ENCODE measurements around the gene DAB2IP.
A peak's percentile ranks its signal among the peaks of the same experiment; 100 is the strongest.
"Not testable (repeated sequence)": the region's sequence is repeated elsewhere in the genome, so short reads cannot be mapped to it uniquely, and the experiment has no call there.

The DAB2IP gene

DNA sequence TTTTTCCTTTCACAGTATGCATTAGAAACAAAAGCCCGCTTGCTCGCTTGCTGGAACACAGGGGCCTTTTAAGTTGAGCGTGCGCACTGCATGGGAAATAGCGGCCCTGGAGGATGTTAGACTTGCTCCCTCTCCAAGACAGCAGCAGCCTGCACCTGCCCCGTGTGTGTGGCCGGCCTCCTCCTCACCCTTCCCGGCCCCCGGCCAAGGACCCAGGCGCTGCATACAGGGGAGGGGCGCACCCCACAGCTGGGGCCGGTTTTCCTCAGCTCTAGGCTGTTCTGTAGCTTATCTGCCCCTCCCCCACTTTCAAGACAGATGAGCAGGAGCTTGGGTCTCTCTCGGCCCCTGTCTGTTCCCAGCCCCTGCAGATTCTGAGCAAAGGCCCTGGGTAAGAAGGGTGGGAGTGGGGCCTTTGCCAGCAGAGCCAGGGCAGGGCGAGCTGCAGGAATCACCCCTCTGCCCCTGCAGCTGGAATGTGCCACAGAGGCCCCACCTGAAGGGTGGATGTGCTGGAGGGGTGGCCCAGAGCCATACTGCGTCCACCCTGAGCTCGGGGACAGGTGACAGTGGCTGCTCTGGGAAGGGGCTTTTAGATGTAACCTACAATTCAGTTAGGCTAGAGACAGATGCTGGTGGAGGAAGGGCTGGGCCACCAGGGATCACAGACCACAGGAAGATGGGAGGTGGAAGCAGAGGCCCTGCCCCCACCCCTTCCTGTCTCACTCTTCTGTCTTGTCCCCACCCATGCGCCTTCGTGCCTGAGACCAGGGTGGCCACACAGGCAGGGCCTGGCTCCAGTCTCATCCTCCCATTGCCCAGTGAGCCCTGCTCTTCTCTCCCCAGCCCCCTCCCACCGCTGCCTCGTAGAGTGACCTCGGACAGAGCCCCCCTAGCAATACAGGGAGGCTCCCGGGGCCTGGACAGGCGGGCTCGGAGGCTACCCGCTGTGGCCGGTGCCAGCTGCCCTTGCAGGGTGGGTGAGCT lies 132.4 kb downstream of the DAB2IP start:
- peaks cover 27% of the 10 kb centered on the region for H3K36me3 ChIP-seq (ENCODE audit: insufficient read depth, low read length)
- WGBS, result 68% methylated on average over 26 of the region's 26 CpGs
- no peak overlapping the region for H3K4me3 ChIP-seq (ENCODE audit: low read length)
- no peaks in the 10 kb centered on the region for H3K9me3 ChIP-seq (ENCODE audit: insufficient read depth, low read depth, low read length)
- peak overlapping the region; percentile 52; the same call in 1 of the 2 replicates for H3K27ac ChIP-seq (ENCODE audit: low read depth, low read length)
- no peaks in the 10 kb centered on the region for H3K27me3 ChIP-seq (ENCODE audit: insufficient read depth, low read length)
- 0 out of 2 replicates have a peak overlapping the region, but pooled peaks have one; percentile 16 for H3K9ac ChIP-seq (ENCODE audit: low read depth, low read length)
- peaks cover 21% of the 10 kb centered on the region for H3K4me1 ChIP-seq (ENCODE audit: insufficient read depth, low read length)

DNA sequence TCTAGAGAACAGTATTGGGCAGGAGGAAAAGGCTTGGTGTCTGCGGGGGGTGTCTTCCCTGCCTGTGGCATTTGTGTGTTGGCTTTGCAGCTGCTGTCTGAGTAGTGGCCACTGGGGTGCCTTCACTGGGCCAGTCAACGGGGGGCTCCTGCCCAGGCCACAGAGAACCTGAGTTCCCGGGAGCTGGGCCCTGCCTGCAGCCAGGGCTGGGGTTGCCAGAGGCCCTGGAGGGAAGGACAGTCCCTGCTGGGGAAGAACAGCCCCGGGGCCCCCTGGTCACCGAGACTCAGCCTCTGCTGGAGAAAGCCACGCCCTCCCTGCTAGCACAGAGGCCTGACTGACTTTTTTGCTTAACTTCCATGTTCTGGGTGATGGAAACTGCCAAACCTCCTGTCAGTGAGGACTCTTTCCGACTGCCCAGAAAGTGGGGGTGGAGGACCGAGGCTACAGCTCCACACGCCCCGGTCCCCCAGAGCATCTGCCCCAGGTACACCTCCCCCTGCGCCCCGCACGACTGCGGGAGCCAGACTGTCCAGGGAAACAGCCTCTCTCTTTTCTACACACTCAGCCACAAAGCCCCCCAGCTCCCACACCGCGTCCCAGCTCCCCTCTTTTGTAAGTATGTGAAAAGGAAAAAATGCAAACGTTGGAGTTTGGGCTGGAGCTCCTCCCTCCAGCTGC lies 133.4 kb downstream of the DAB2IP start:
- H3K4me3 ChIP-seq (ENCODE audit: low read length), result no peak overlapping the region
- H3K4me1 ChIP-seq (ENCODE audit: insufficient read depth, low read length), result peaks cover 21% of the 10 kb centered on the region
- no peaks in the 10 kb centered on the region for H3K27me3 ChIP-seq (ENCODE audit: insufficient read depth, low read length)
- H3K9ac ChIP-seq (ENCODE audit: low read depth, low read length), result no peak overlapping the region
- H3K9me3 ChIP-seq (ENCODE audit: insufficient read depth, low read depth, low read length), result no peaks in the 10 kb centered on the region
- whole genome bisulfite sequencing, result 76% methylated on average over 17 of the region's 17 CpGs
- no peak overlapping the region for H3K27ac ChIP-seq (ENCODE audit: low read depth, low read length)
- H3K36me3 ChIP-seq (ENCODE audit: insufficient read depth, low read length), result peaks cover 26% of the 10 kb centered on the region

DNA sequence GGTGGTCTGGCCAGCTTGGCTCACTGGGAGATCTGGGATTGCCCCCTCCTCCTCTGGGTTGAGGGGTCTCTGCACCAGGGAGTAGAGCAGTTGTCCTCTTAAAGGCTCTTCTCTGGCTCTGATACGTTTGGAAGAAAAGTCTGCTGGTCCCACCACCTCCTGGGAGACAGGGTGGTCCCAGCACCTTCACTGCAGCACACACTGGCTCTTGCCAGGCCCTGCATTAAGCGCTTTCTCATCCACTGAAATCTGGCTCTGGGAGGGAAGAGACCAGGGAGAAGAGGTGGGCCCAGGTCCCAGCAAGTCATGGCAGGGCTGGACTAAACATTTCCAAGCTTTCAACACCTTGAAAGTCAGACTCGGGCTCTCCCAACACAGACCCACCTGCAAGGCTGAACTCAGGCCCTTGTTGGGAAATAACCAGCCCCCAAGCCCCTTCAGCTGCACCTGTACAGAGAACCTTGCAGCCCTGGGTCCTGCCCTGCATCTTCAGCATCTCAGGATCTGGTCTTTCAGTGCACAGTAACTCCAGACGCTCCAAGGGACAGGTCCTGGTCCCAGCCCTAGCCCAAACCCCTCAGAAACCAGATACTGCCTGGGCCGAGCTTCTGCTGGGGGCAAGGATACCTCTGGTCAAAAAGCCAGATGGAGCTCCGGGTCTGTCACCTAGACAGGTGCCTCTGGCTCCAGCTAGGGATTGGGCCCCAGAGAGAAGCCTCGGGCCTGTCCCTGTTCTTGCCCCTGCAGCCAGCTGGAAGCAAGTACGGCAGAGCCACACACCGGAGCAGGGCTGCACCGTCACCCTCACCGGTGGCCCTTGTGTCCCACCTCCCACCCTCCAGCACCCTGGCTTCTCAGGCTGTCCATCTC lies 134.5 kb downstream of the DAB2IP start:
- no peak overlapping the region for H3K4me3 ChIP-seq (ENCODE audit: low read length)
- H3K27ac ChIP-seq (ENCODE audit: low read depth, low read length), result no peak overlapping the region
- H3K4me1 ChIP-seq (ENCODE audit: insufficient read depth, low read length), result peaks cover 21% of the 10 kb centered on the region
- WGBS, result 91% methylated on average over 11 of the region's 11 CpGs
- no peaks in the 10 kb centered on the region for H3K9me3 ChIP-seq (ENCODE audit: insufficient read depth, low read depth, low read length)
- H3K9ac ChIP-seq (ENCODE audit: low read depth, low read length), result no peak overlapping the region
- H3K27me3 ChIP-seq (ENCODE audit: insufficient read depth, low read length), result no peaks in the 10 kb centered on the region
- peaks cover 24% of the 10 kb centered on the region for H3K36me3 ChIP-seq (ENCODE audit: insufficient read depth, low read length)

DNA sequence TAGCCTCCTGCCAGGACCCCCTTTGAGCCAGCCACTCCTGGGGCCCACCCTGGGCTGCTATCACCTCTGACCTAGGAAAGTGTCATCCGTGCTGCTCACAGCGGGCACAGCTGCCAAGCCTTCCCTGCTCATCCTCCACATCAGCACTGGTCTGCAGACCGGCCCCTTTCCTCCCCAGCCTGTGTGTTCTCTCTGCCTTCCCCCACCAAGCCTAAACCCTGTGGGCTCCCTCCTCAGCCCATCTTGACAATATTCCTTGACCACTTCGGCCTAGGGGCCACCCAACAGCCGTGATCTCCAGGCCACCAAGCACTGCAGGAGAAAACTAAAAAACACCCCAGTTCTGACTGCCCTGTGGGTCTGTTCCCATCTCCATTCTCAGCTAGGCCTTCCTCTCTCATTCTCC lies 135.1 kb downstream of the DAB2IP start:
- Histone ChIP-seq H3K4me1 (ENCODE audit: insufficient read depth, low read length) (peaks cover 21% of the 10 kb centered on the region), H3K27me3 (ENCODE audit: insufficient read depth, low read length) (no peaks in the 10 kb centered on the region), H3K36me3 (ENCODE audit: insufficient read depth, low read length) (peaks cover 19% of the 10 kb centered on the region), H3K27ac (ENCODE audit: low read depth, low read length) (no peak overlapping the region), H3K9me3 (ENCODE audit: insufficient read depth, low read depth, low read length) (no peaks in the 10 kb centered on the region), H3K9ac (ENCODE audit: low read depth, low read length) (no peak overlapping the region), H3K4me3 (ENCODE audit: low read length) (no peak overlapping the region)
- WGBS, result 94% methylated on average over 5 of the region's 5 CpGs

DNA sequence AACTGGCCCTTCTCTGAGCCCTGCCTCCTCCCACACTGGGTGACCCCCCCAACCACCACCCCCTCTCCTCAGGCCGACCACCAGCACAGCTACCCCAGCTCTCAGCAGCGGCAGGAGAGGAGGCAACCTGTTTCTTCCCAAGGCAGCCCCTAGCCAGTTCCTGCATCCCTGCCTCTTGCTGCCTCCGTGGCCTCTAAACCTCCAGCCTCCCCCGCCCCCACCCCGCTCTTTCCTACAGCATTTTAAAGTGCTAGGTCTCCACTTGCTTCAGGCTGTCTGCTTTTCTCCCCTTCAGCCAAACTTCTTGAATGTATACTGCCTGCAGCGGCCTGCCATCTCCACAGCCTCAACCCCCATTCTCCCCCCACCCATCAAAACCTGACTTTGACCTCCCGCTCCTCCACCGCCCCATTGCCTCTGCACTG lies 135.6 kb downstream of the DAB2IP start:
- peaks cover 21% of the 10 kb centered on the region for H3K4me1 ChIP-seq (ENCODE audit: insufficient read depth, low read length)
- peaks cover 14% of the 10 kb centered on the region for H3K36me3 ChIP-seq (ENCODE audit: insufficient read depth, low read length)
- H3K27ac ChIP-seq (ENCODE audit: low read depth, low read length), result no peak overlapping the region
- H3K9me3 ChIP-seq (ENCODE audit: insufficient read depth, low read depth, low read length), result no peaks in the 10 kb centered on the region
- H3K27me3 ChIP-seq (ENCODE audit: insufficient read depth, low read length), result no peaks in the 10 kb centered on the region
- H3K4me3 ChIP-seq (ENCODE audit: low read length), result no peak overlapping the region
- WGBS, result 81% methylated on average over 8 of the region's 8 CpGs
- H3K9ac ChIP-seq (ENCODE audit: low read depth, low read length), result no peak overlapping the region

DNA sequence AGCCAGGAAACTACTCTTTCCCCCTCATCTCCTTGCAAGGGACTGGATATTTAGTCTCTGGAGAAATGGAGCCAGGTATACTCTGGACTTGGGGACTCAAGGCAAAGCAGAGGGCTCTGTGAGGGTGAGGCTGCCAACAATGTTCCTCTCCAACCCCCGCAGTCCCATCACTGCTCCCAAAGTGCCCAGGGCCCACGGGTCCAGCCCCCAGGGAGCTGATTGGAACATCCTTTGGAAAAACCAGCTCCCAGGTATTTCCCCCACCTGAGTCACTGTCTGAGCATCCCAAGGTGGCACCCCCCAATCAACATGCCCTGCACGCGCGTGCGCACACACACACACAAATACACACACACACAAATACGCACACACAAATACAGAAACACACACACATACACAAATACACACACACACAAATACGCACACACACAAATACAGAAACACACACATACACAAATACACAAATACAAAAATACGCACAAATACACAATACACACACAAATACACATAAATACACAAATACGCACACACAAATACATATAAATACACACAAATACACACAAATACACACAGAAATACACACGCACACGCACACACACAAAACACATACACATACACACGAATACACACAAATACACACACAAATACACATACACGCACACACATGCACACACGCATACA lies 137.4 kb downstream of the DAB2IP start:
- Histone ChIP-seq H3K9ac (ENCODE audit: low read depth, low read length) (no peak overlapping the region), H3K4me3 (ENCODE audit: low read length) (no peak overlapping the region), H3K27ac (ENCODE audit: low read depth, low read length) (no peak overlapping the region), H3K9me3 (ENCODE audit: insufficient read depth, low read depth, low read length) (no peaks in the 10 kb centered on the region), H3K36me3 (ENCODE audit: insufficient read depth, low read length) (0 out of 2 replicates have a peak, but pooled peaks cover 4% of the 10 kb centered on the region), H3K27me3 (ENCODE audit: insufficient read depth, low read length) (no peaks in the 10 kb centered on the region), H3K4me1 (ENCODE audit: insufficient read depth, low read length) (peaks cover 14% of the 10 kb centered on the region)
- 89% methylated on average over 15 of the region's 15 CpGs for WGBS

DNA sequence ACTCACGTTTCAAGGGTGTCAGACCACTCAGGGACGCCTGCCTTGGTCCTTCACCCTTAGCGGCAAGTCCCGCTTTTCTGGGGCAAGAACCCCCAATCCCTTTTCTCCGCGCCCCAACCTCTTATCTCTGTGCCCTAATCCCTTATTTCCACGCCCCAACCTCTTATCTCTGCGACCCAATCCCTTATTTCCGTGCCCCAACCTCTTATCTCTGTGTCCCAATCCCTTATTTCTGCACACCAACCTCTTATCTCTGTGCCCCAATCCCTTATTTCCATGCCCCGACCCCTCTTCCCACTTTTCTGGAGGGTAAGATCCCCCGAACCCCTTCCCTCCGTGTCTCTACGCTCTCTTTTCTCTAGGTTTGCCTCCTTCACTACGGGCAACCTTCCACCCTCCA lies 139.4 kb downstream of the DAB2IP start:
- no peak overlapping the region for H3K4me3 ChIP-seq (ENCODE audit: low read length)
- no peak overlapping the region for H3K27ac ChIP-seq (ENCODE audit: low read depth, low read length)
- no peak overlapping the region for H3K9ac ChIP-seq (ENCODE audit: low read depth, low read length)
- WGBS, result 93% methylated on average over 14 of the region's 14 CpGs
- H3K9me3 ChIP-seq (ENCODE audit: insufficient read depth, low read depth, low read length), result no peaks in the 10 kb centered on the region
- H3K27me3 ChIP-seq (ENCODE audit: insufficient read depth, low read length), result no peaks in the 10 kb centered on the region
- H3K36me3 ChIP-seq (ENCODE audit: insufficient read depth, low read length), result no peaks in the 10 kb centered on the region
- no peaks in the 10 kb centered on the region for H3K4me1 ChIP-seq (ENCODE audit: insufficient read depth, low read length)

DNA sequence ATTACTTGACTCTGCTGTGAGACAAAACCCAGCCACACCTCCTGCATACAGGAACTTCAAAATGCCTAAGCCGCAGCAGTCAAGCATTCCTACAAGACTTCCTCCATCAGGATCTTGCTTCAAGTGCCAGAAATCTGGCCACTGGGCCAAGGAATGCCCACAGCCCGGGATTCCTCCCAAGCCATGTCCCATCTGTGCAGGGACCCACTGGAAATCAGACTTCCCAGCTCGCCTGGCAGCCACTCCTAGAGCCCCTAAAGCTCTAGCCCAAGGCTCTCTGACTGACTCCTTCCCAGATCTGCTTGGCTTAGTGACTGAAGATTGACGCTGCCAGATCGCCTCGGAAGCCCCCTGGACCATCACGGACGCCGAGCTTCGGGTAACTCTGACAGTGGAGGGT lies 141.0 kb downstream of the DAB2IP start:
- not testable (repeated sequence) for H3K9me3 ChIP-seq (ENCODE audit: insufficient read depth, low read depth, low read length); H3K9ac ChIP-seq (ENCODE audit: low read depth, low read length); H3K27ac ChIP-seq (ENCODE audit: low read depth, low read length); H3K36me3 ChIP-seq (ENCODE audit: insufficient read depth, low read length); H3K27me3 ChIP-seq (ENCODE audit: insufficient read depth, low read length); H3K4me3 ChIP-seq (ENCODE audit: low read length); H3K4me1 ChIP-seq (ENCODE audit: insufficient read depth, low read length)
- WGBS, result 92% methylated on average over 10 of the region's 10 CpGs

DNA sequence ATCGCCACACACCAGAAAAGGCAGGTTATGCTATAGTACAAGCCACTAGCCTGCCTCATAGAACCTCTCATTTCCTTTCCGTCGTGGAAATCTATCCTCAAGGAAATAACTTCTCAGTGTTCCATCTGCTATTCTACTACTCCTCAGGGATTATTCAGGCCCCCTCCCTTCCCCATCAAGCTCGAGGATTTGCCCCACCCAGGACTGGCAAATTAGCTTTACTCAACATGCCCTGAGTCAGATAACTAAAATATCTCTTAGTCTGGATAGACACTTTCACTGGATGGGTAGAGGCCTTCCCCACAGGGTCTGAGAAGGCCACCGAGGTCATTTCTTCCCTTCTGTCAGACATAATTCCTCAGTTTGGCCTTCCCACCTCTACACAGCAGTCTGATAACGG lies 142.9 kb downstream of the DAB2IP start:
- 89% methylated on average over 6 of the region's 6 CpGs for WGBS
- not testable (repeated sequence) for H3K9ac ChIP-seq (ENCODE audit: low read depth, low read length)

DNA sequence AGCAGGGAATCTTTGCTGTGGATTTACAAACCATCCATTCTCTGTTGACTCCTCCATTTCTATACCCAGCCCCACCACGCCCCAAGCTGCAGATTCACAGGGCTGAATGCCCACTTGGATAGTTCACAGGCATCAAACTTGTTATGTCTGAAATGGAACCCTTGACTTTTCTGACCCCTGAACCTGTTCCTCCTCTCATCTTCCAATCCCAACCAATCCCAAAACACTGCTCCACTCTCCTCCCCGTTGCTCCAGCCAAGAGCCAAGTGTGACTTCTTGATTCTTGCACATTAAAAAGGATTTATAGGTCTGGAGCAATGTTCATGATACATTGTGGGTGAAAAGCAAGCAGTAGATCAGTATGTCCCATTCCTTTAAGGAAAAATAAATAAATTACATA lies 145.6 kb downstream of the DAB2IP start:
- Histone ChIP-seq H3K36me3 (ENCODE audit: insufficient read depth, low read length) (no peaks in the 10 kb centered on the region), H3K27ac (ENCODE audit: low read depth, low read length) (no peak overlapping the region), H3K9ac (ENCODE audit: low read depth, low read length) (no peak overlapping the region), H3K9me3 (ENCODE audit: insufficient read depth, low read depth, low read length) (no peaks in the 10 kb centered on the region), H3K4me3 (ENCODE audit: low read length) (no peak overlapping the region), H3K4me1 (ENCODE audit: insufficient read depth, low read length) (peaks cover 7% of the 10 kb centered on the region; the same call in 1 of the 2 replicates), H3K27me3 (ENCODE audit: insufficient read depth, low read length) (no peaks in the 10 kb centered on the region)
- WGBS, result 69% methylated on average over 2 of the region's 2 CpGs

More for the DNA sequence above, 142.9 kb downstream of the DAB2IP start:
- not testable (repeated sequence) for H3K4me3 ChIP-seq (ENCODE audit: low read length); H3K36me3 ChIP-seq (ENCODE audit: insufficient read depth, low read length); H3K27ac ChIP-seq (ENCODE audit: low read depth, low read length); H3K27me3 ChIP-seq (ENCODE audit: insufficient read depth, low read length); H3K9me3 ChIP-seq (ENCODE audit: insufficient read depth, low read depth, low read length); H3K4me1 ChIP-seq (ENCODE audit: insufficient read depth, low read length)
